C4-2B (cell line): ENCODE measurements around the gene TSEN15.

ENCODE experiments used
- H3K27ac ChIP-seq: fragments of 450-650 bp; 2 replicates; pipeline ENCODE4 v1.5.1; 2017
- CTCF ChIP-seq: fragments of 450-650 bp; conservative IDR thresholded peaks from 2 replicates; pipeline ENCODE4 v1.5.1; 2017; ENCODE audit warnings: mild to moderate bottlenecking
- ZFX ChIP-seq: fragments of 450-650 bp; IDR thresholded peaks from 2 replicates; pipeline ENCODE4 v1.6.1; 2017

TSEN15 gene

GRCh38 chr1:184056921-184057555 lies 5.5 kb downstream of the TSEN15 start:
- no peak overlapping the region for H3K27ac ChIP-seq
- no peak for TF ChIP-seq ZFX
- TF ChIP-seq CTCF: no peak

GRCh38 chr1:184059887-184060286 lies 8.4 kb downstream of the TSEN15 start:
- no peak overlapping the region for H3K27ac ChIP-seq
- TF ChIP-seq CTCF (no peak), ZFX (no peak)

- TF ChIP-seq CTCF: no peak
- no peak for TF ChIP-seq ZFX
- no peak overlapping the region for H3K27ac ChIP-seq
Observed at GRCh38 chr1:184060316-184060715, 8.8 kb downstream of the TSEN15 start.

- H3K27ac ChIP-seq: no peak overlapping the region
- no peak for TF ChIP-seq ZFX
- no peak for TF ChIP-seq CTCF
Observed at GRCh38 chr1:184061396-184062003, 10.0 kb downstream of the TSEN15 start.

GRCh38 chr1:184062640-184063286 lies 11.2 kb downstream of the TSEN15 start:
- H3K27ac ChIP-seq: no peak overlapping the region
- TF ChIP-seq ZFX: no peak
- TF ChIP-seq CTCF: no peak

- TF ChIP-seq CTCF: no peak
- no peak for TF ChIP-seq ZFX
- H3K27ac ChIP-seq: no peak overlapping the region
Observed at GRCh38 chr1:184065559-184065958, 14.0 kb downstream of the TSEN15 start.

- TF ChIP-seq CTCF: no peak
- no peak for TF ChIP-seq ZFX
- H3K27ac ChIP-seq: no peak overlapping the region
Observed at GRCh38 chr1:184068354-184068753, 16.8 kb downstream of the TSEN15 start.
